ENCODE measurements around the gene TTC1. TPM values are rescaled to one million over a fixed set of nuclear protein-coding genes. Genes with fewer than 3 reads are reported as not detected.

Gene TTC1
- total and polyA plus RNA-seq, 9 of the 15 experiments (the other 6 are each of a cell fraction or from before 2014, with no cell fraction given): 51.9 to 173 (median 87.7) TPM

- ATAC-seq: peak; percentile 94
- TF ChIP-seq ZNF354B (CRISPR knock-in tag; IDR thresholded peaks at IDR 0.05): no peak
- peak; percentile 88 for TF ChIP-seq MEIS2 (IDR thresholded peaks at IDR 0.05; ENCODE audit: partially characterized antibody)
- TF ChIP-seq TCF15 (CRISPR knock-in tag; IDR thresholded peaks at IDR 0.05): no peak
- TF ChIP-seq COPS2 (conservative IDR thresholded peaks at IDR 0.05): no peak
- TF ChIP-seq CTCF (IDR thresholded peaks at IDR 0.05 in 2 of 3, conservative IDR thresholded peaks at IDR 0.05 in 1 of 3; ENCODE audit: insufficient read depth in 2 of 3, low read depth in 1 of 3, low read length in 3 of 3): peak; percentile 72 to 85 (median 76)
- TF ChIP-seq ZBTB7A (IDR thresholded peaks at IDR 0.05; ENCODE audit: borderline replicate concordance, control insufficient read depth, low read depth, low read length): no peak
- no peak for TF ChIP-seq NCOA4 (IDR thresholded peaks at IDR 0.05; ENCODE audit: partially characterized antibody)
- peak; percentile 66; the same call in 1 of the 2 replicates for TF ChIP-seq REST (IDR thresholded peaks at IDR 0.05; ENCODE audit: borderline replicate concordance)
- no peak for TF ChIP-seq REST (CRISPR knock-in tag; IDR thresholded peaks at IDR 0.05; ENCODE audit: low read depth)
Observed at GRCh38 chr5:160021831-160022446, 13.0 kb downstream of the TTC1 start.

More at GRCh38 chr5:160021831-160022446, 13.0 kb downstream of the TTC1 start:
- no peak overlapping the region for H3K4me3 ChIP-seq
- in situ Hi-C loops (cut with MboI) (loop anchor here (10.0 kb wide), 1 partner anchor 323 kb away; no protein-coding TSS in a partner anchor), intact Hi-C loops (cut with micrococcal nuclease) (loop anchor here (1.0 to 5.0 kb wide), 4 partner anchors 177 to 369 kb away; no protein-coding TSS in a partner anchor)
- H3K27me3 ChIP-seq (ENCODE audit: control insufficient read depth in 2 of 2, insufficient read depth in 2 of 2, low read length in 2 of 2): no peaks in the 10 kb centered on the region
- no peaks in the 10 kb centered on the region for H3K4me1 ChIP-seq (replicated peaks in 1 of 2; ENCODE audit: control insufficient read depth in 2 of 2, insufficient read depth in 2 of 2, low read length in 2 of 2)
- no peaks in the 10 kb centered on the region for H3K9me3 ChIP-seq (replicated peaks; ENCODE audit: control insufficient read depth, insufficient read depth, low read depth, low read length)
- H3K27ac ChIP-seq (ENCODE audit: extremely low read depth, low read depth, low read length): no peak overlapping the region
- no peak overlapping the region for H3K4me2 ChIP-seq (ENCODE audit: insufficient read depth, low read length)
- H4K20me1 ChIP-seq (replicated peaks; ENCODE audit: control insufficient read depth, insufficient read depth, low read length): no peaks in the 10 kb centered on the region
- no peak overlapping the region; a peak in 1 of 4 replicates for H3K9ac ChIP-seq (ENCODE audit: insufficient read depth in 1 of 2, low read depth in 2 of 2, low read length in 2 of 2)
- ChIA-PET POLR2A (interaction anchor here (0.6 to 3.2 kb wide), 9 partner anchors 10 to 401 kb away, joined by 3 to 23 read pairs (median 3); partner anchors contain the start of gene TTC1), CTCF (ENCODE audit: low intra/inter-chr PET ratio) (interaction anchor here (0.9 to 2.5 kb wide), 5 partner anchors 177 to 369 kb away, joined by 3 to 17 read pairs (median 6); no protein-coding TSS in a partner anchor)
- H3K36me3 ChIP-seq (ENCODE audit: control insufficient read depth, insufficient read depth, low read length): peaks cover 35% of the 10 kb centered on the region
- peak; percentile 54 for FAIRE-seq
- peak; percentile 58 to 75 (median 62) for DNase-seq (ENCODE audit: extremely low read depth in 1 of 4, low spot score in 3 of 4)
- H2AFZ ChIP-seq (ENCODE audit: low read depth, low read length): no peak overlapping the region
- no peaks in the 10 kb centered on the region for H3K79me2 ChIP-seq (ENCODE audit: control insufficient read depth, insufficient read depth, low read length)
- BruUV-seq (replicated peaks): no TSS peak
- WGBS (ENCODE audit: insufficient coverage, low coverage, missing lambda C conversion rate): 9% methylated on average over 3 of the region's 3 CpGs
- H3K9me1 ChIP-seq (ENCODE audit: control insufficient read depth, insufficient read depth, low read length): no peaks in the 10 kb centered on the region

Data from K562 (cell line).